ENCODE results near the gene RNF14. TPM values are rescaled to one million over a fixed set of nuclear protein-coding genes. Genes with fewer than 3 reads are reported as not detected.

Gene RNF14
- polyA plus RNA-seq, 3 donors: 9.7 to 52.8 (median 31.2) TPM

- Mint-ChIP-seq H3K27ac (no peak overlapping the region), H3K4me3 (no peak overlapping the region), H3K36me3 (peaks cover 52 to 74% of the 10 kb centered on the region in 2 donors), H3K4me1 (peaks cover 9% of the 10 kb centered on the region), H3K9me3 (no peaks in the 10 kb centered on the region), H3K27me3 (ENCODE audit: low read depth in 3 of 3) (no peaks in the 10 kb centered on the region)
- Histone ChIP-seq H3K9me3 (replicated peaks in 1 of 2; ENCODE audit: control insufficient read depth in 1 of 2, insufficient read depth in 1 of 2, low read length in 2 of 2) (no peaks in the 10 kb centered on the region), H4K20me1 (ENCODE audit: insufficient read depth, low read length) (peaks cover 6% of the 10 kb centered on the region), H2AFZ (ENCODE audit: insufficient read depth, low read depth, low read length, poor library complexity, severe bottlenecking) (no peak overlapping the region), H3K27ac (ENCODE audit: low read depth in 1 of 2, low read length in 2 of 2) (no peak overlapping the region), H3K4me2 (replicated peaks; ENCODE audit: extremely low read depth, low read length, poor library complexity, severe bottlenecking) (no peak overlapping the region), H3K9ac (ENCODE audit: insufficient read depth, low read length, poor library complexity, severe bottlenecking) (no peak overlapping the region), H3K4me3 (replicated peaks in 1 of 3; ENCODE audit: low read depth in 2 of 3, low read length in 3 of 3) (no peak overlapping the region), H3K27me3 (ENCODE audit: control insufficient read depth in 2 of 2, insufficient read depth in 2 of 2, low read length in 2 of 2) (no peaks in the 10 kb centered on the region), H3K4me1 (ENCODE audit: control insufficient read depth in 1 of 2, insufficient read depth in 2 of 2, low read length in 2 of 2) (no peaks in the 10 kb centered on the region), H3K36me3 (replicated peaks in 1 of 2; ENCODE audit: control insufficient read depth in 1 of 2, insufficient read depth in 2 of 2, low read length in 2 of 2) (peaks cover 31 to 68% of the 10 kb centered on the region in 2 donors), H3K79me2 (ENCODE audit: insufficient read depth, low read length) (no peaks in the 10 kb centered on the region)
- DNase-seq: no peak
- intact Hi-C loops (cut with micrococcal nuclease): loop anchor here in 1 of 2 donors (2.0 kb wide), 1 partner anchor 147 kb away; no protein-coding TSS in a partner anchor
- no peak for TF ChIP-seq CTCF (IDR thresholded peaks at IDR 0.05)
- no CpG with 5 or more reads among the region's 3 CpGs for WGBS (ENCODE audit: insufficient coverage)
Observed at GRCh38 chr5:141995656-141996055, 26.8 kb downstream of the RNF14 start.

- no peak for TF ChIP-seq CTCF (IDR thresholded peaks at IDR 0.05)
Observed at GRCh38 chr5:141997358-141997960, 28.6 kb downstream of the RNF14 start.

More at GRCh38 chr5:141997358-141997960, 28.6 kb downstream of the RNF14 start:
- H3K36me3 ChIP-seq (replicated peaks in 1 of 2; ENCODE audit: control insufficient read depth in 1 of 2, insufficient read depth in 2 of 2, low read length in 2 of 2): peaks cover 42 to 77% of the 10 kb centered on the region in 2 donors
- H3K9me3 ChIP-seq (replicated peaks in 1 of 2; ENCODE audit: control insufficient read depth in 1 of 2, insufficient read depth in 1 of 2, low read length in 2 of 2): no peaks in the 10 kb centered on the region
- no peaks in the 10 kb centered on the region for H3K79me2 ChIP-seq (ENCODE audit: insufficient read depth, low read length)
- H3K27ac Mint-ChIP-seq: peak overlapping the region in 2 of 7 donors; percentile 21 to 23
- no peak for DNase-seq
- H3K9me3 Mint-ChIP-seq: no peaks in the 10 kb centered on the region
- peaks cover 6% of the 10 kb centered on the region for H4K20me1 ChIP-seq (ENCODE audit: insufficient read depth, low read length)
- H3K27me3 ChIP-seq (ENCODE audit: control insufficient read depth in 2 of 2, insufficient read depth in 2 of 2, low read length in 2 of 2): no peaks in the 10 kb centered on the region
- no peak overlapping the region for H2AFZ ChIP-seq (ENCODE audit: insufficient read depth, low read depth, low read length, poor library complexity, severe bottlenecking)
- no peak overlapping the region for H3K9ac ChIP-seq (ENCODE audit: insufficient read depth, low read length, poor library complexity, severe bottlenecking)
- no peak overlapping the region for H3K4me3 ChIP-seq (replicated peaks in 1 of 3; ENCODE audit: low read depth in 2 of 3, low read length in 3 of 3)
- intact Hi-C loops (cut with micrococcal nuclease): no loop called here
- peaks cover 9% of the 10 kb centered on the region for H3K4me1 Mint-ChIP-seq
- no peaks in the 10 kb centered on the region for H3K4me1 ChIP-seq (ENCODE audit: control insufficient read depth in 1 of 2, insufficient read depth in 2 of 2, low read length in 2 of 2)
- 89% methylated on average over 4 of the region's 6 CpGs for WGBS (ENCODE audit: insufficient coverage)
- H3K4me3 Mint-ChIP-seq: no peak overlapping the region
- H3K27ac ChIP-seq (ENCODE audit: low read depth in 1 of 2, low read length in 2 of 2): no peak overlapping the region
- H3K27me3 Mint-ChIP-seq (ENCODE audit: low read depth in 3 of 3): no peaks in the 10 kb centered on the region
- H3K36me3 Mint-ChIP-seq: peaks cover 61 to 83% of the 10 kb centered on the region in 2 donors
- H3K4me2 ChIP-seq (replicated peaks; ENCODE audit: extremely low read depth, low read length, poor library complexity, severe bottlenecking): no peak overlapping the region

Measured in CD14-positive monocyte (primary cell).